ENCODE data around the gene GPC6.

GPC6 gene

DNA sequence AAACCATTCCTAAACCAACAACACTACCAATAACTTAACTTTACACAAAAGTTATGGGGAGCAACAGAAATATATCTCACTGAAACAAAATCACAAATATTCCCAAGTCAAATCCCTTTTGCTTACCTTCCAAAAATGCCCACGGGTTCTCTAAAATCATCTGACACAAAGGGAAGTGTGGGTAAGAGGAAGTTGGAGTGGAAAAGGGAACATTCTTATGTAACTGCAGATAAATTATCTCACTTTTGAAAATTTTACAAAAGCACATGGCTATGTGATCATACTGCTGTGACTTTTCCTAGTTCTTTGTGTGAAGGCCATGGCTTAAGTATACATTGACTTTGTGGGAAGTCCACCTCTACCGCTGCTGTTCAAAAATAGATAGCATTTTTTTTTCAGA, 350.5 kb downstream of the GPC6 start:
- Histone ChIP-seq H3K36me3 (replicated peaks) (no peaks in the 10 kb centered on the region), H3K4me3 (no peak overlapping the region), H3K27me3 (ENCODE audit: low read depth) (no peaks in the 10 kb centered on the region), H3K4me1 (peaks cover 3% of the 10 kb centered on the region; the same call in 1 of the 2 replicates), H3K9me3 (no peaks in the 10 kb centered on the region; the same call in 1 of the 2 replicates)
- in situ Hi-C loops (cut with MboI; ENCODE audit: low sequenced_read_pairs), result no loop called here
- no peak for DNase-seq (ENCODE audit: low spot score in 2 of 2)

GRCh38 chr13:93589788-93590187, 363.2 kb downstream of the GPC6 start:
- Histone ChIP-seq H3K4me1 (no peaks in the 10 kb centered on the region), H3K27me3 (ENCODE audit: low read depth) (no peaks in the 10 kb centered on the region), H3K36me3 (replicated peaks) (no peaks in the 10 kb centered on the region), H3K9me3 (no peaks in the 10 kb centered on the region), H3K4me3 (no peak overlapping the region)
- in situ Hi-C loops (cut with MboI; ENCODE audit: low sequenced_read_pairs), result no loop called here
- DNase-seq (ENCODE audit: low spot score in 2 of 2), result no peak

DNA sequence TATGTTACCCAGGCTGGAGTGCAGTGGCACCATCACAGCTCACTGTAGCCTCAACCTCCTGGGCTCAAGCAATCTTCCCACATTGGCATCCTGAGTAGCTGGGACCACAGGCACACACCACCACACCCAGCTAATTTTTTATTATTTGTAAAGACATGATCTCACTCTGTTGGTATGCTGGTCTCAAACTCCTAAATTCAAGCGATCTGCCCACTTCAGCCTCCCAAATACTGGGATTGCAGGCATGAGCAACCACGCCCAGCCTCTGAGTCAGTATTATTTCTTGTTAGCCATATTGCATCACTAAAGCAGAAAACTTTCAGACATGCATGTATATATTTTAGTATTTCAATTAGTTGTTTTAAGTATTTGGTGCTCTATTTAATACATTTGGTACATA, 376.4 kb downstream of the GPC6 start:
- H3K27me3 ChIP-seq (ENCODE audit: low read depth), result no peaks in the 10 kb centered on the region
- H3K4me3 ChIP-seq, result no peak overlapping the region
- H3K4me1 ChIP-seq, result no peaks in the 10 kb centered on the region; the same call in 1 of the 2 replicates
- in situ Hi-C loops (cut with MboI; ENCODE audit: low sequenced_read_pairs), result no loop called here
- no peaks in the 10 kb centered on the region for H3K9me3 ChIP-seq
- no peaks in the 10 kb centered on the region for H3K36me3 ChIP-seq (replicated peaks)
- DNase-seq (ENCODE audit: low spot score in 2 of 2), result no peak

GRCh38 chr13:93614776-93615175, 388.2 kb downstream of the GPC6 start:
- H3K9me3 ChIP-seq, result no peaks in the 10 kb centered on the region
- DNase-seq (ENCODE audit: low spot score in 2 of 2), result no peak
- no peaks in the 10 kb centered on the region for H3K27me3 ChIP-seq (ENCODE audit: low read depth)
- no peak overlapping the region for H3K4me3 ChIP-seq
- no peaks in the 10 kb centered on the region for H3K4me1 ChIP-seq
- in situ Hi-C loops (cut with MboI; ENCODE audit: low sequenced_read_pairs), result no loop called here
- no peaks in the 10 kb centered on the region for H3K36me3 ChIP-seq (replicated peaks)

- DNase-seq (ENCODE audit: low spot score in 2 of 2), result no peak
- H3K4me3 ChIP-seq, result no peak overlapping the region
- peaks cover 17% of the 10 kb centered on the region for H3K4me1 ChIP-seq
- in situ Hi-C loops (cut with MboI; ENCODE audit: low sequenced_read_pairs), result no loop called here
- no peaks in the 10 kb centered on the region for H3K27me3 ChIP-seq (ENCODE audit: low read depth)
- H3K9me3 ChIP-seq, result no peaks in the 10 kb centered on the region
- no peaks in the 10 kb centered on the region for H3K36me3 ChIP-seq (replicated peaks)
Measured at GRCh38 chr13:93620181-93620765, 393.7 kb downstream of the GPC6 start.

DNA sequence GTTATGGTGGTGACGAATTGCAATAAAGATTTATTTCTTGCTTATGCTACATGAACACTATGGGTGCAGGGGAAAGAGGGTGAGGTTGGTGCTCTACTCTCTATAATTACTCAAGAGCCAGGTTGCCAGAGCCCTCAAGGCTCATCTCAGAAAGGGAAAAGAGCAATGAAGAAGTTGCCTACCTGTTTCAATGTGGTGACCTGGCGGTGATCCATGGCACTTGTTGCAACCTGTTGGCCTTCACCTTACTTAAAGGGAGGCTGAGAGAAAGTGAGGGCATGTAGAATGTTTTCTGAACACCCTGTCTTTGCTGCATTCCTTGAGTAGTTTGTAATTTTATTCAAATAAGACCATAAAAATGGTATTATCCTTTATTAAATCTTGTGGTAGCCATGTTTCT, 394.4 kb downstream of the GPC6 start:
- Histone ChIP-seq H3K27me3 (ENCODE audit: low read depth) (no peaks in the 10 kb centered on the region), H3K9me3 (no peaks in the 10 kb centered on the region), H3K36me3 (replicated peaks) (no peaks in the 10 kb centered on the region), H3K4me1 (peaks cover 20% of the 10 kb centered on the region), H3K4me3 (no peak overlapping the region)
- in situ Hi-C loops (cut with MboI; ENCODE audit: low sequenced_read_pairs), result no loop called here
- DNase-seq (ENCODE audit: low spot score in 2 of 2), result no peak

- peaks cover 20% of the 10 kb centered on the region for H3K4me1 ChIP-seq
- in situ Hi-C loops (cut with MboI; ENCODE audit: low sequenced_read_pairs), result no loop called here
- no peaks in the 10 kb centered on the region for H3K36me3 ChIP-seq (replicated peaks)
Measured at GRCh38 chr13:93621966-93622365, 395.4 kb downstream of the GPC6 start.

GRCh38 chr13:93624311-93624777, 397.7 kb downstream of the GPC6 start:
- H3K4me3 ChIP-seq, result no peak overlapping the region
- in situ Hi-C loops (cut with MboI; ENCODE audit: low sequenced_read_pairs), result no loop called here
- H3K4me1 ChIP-seq, result peaks cover 25% of the 10 kb centered on the region
- H3K9me3 ChIP-seq, result no peaks in the 10 kb centered on the region
- H3K27me3 ChIP-seq (ENCODE audit: low read depth), result no peaks in the 10 kb centered on the region
- peak; percentile 21 to 91 for DNase-seq (ENCODE audit: low spot score in 2 of 2)
- no peaks in the 10 kb centered on the region for H3K36me3 ChIP-seq (replicated peaks)

More at GRCh38 chr13:93621966-93622365, 395.4 kb downstream of the GPC6 start:
- Histone ChIP-seq H3K4me3 (no peak overlapping the region), H3K27me3 (ENCODE audit: low read depth) (no peaks in the 10 kb centered on the region), H3K9me3 (no peaks in the 10 kb centered on the region)
- DNase-seq (ENCODE audit: low spot score in 2 of 2), result no peak

GRCh38 chr13:93625536-93625935, 398.9 kb downstream of the GPC6 start:
- peak; percentile 65 to 87 for DNase-seq (ENCODE audit: low spot score in 2 of 2)
- Histone ChIP-seq H3K4me3 (no peak overlapping the region), H3K27me3 (ENCODE audit: low read depth) (no peaks in the 10 kb centered on the region), H3K4me1 (peaks cover 25% of the 10 kb centered on the region), H3K36me3 (replicated peaks) (no peaks in the 10 kb centered on the region), H3K9me3 (no peaks in the 10 kb centered on the region)
- in situ Hi-C loops (cut with MboI; ENCODE audit: low sequenced_read_pairs), result no loop called here

DNA sequence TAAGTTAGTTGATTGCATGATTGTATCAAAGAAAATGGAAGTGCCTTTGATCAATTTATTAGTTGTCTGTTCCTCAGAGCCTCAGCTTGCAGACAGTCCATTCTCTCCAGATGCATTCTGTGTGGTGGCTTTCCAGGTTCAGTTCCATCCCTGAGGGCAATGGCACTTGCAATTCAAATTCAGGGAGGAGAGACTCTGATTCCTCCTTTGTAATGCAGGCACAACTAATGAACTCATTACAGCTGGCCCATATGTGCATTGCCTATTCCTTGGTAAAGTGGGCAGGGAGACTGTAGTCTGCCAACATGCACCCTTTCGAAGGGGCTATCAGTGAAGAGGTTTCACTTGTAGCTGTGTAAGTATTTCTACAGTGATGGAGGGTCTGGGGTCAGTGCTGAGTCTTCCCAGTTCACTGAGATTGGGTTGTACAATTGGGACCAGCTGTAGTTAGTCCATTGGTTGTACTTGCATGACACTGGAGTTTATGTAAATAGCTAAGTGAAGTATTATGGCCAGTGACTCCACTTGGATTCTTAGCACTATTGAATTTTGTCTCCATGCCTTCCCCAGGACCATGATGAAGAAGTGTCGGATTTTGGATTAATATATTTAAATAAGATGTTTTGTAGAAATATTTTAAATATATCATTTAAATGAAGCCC, 401.7 kb downstream of the GPC6 start:
- peak; percentile 71 to 74 for DNase-seq (ENCODE audit: low spot score in 2 of 2)
- in situ Hi-C loops (cut with MboI; ENCODE audit: low sequenced_read_pairs), result no loop called here
- Histone ChIP-seq H3K36me3 (replicated peaks) (no peaks in the 10 kb centered on the region), H3K9me3 (no peaks in the 10 kb centered on the region), H3K4me3 (no peak overlapping the region), H3K4me1 (peaks cover 25% of the 10 kb centered on the region), H3K27me3 (ENCODE audit: low read depth) (no peaks in the 10 kb centered on the region)

- in situ Hi-C loops (cut with MboI; ENCODE audit: low sequenced_read_pairs), result no loop called here
Measured at GRCh38 chr13:93635616-93636032, 409.0 kb downstream of the GPC6 start.

GRCh38 chr13:93637852-93638251, 411.2 kb downstream of the GPC6 start:
- H3K27me3 ChIP-seq (ENCODE audit: low read depth), result no peaks in the 10 kb centered on the region
- DNase-seq (ENCODE audit: low spot score in 2 of 2), result no peak
- no peaks in the 10 kb centered on the region for H3K36me3 ChIP-seq (replicated peaks)
- H3K4me1 ChIP-seq, result no peaks in the 10 kb centered on the region
- no peak overlapping the region for H3K4me3 ChIP-seq
- no peaks in the 10 kb centered on the region for H3K9me3 ChIP-seq
- in situ Hi-C loops (cut with MboI; ENCODE audit: low sequenced_read_pairs), result no loop called here

More at GRCh38 chr13:93635616-93636032, 409.0 kb downstream of the GPC6 start:
- H3K9me3 ChIP-seq, result no peaks in the 10 kb centered on the region
- no peaks in the 10 kb centered on the region for H3K4me1 ChIP-seq
- H3K4me3 ChIP-seq, result no peak overlapping the region
- no peak for DNase-seq (ENCODE audit: low spot score in 2 of 2)
- H3K27me3 ChIP-seq (ENCODE audit: low read depth), result no peaks in the 10 kb centered on the region
- H3K36me3 ChIP-seq (replicated peaks), result no peaks in the 10 kb centered on the region

- Histone ChIP-seq H3K36me3 (replicated peaks) (no peaks in the 10 kb centered on the region), H3K4me3 (no peak overlapping the region), H3K4me1 (no peaks in the 10 kb centered on the region), H3K27me3 (ENCODE audit: low read depth) (no peaks in the 10 kb centered on the region), H3K9me3 (no peaks in the 10 kb centered on the region)
- in situ Hi-C loops (cut with MboI; ENCODE audit: low sequenced_read_pairs), result no loop called here
- no peak for DNase-seq (ENCODE audit: low spot score in 2 of 2)
Measured at GRCh38 chr13:93640452-93640851, 413.8 kb downstream of the GPC6 start.

DNA sequence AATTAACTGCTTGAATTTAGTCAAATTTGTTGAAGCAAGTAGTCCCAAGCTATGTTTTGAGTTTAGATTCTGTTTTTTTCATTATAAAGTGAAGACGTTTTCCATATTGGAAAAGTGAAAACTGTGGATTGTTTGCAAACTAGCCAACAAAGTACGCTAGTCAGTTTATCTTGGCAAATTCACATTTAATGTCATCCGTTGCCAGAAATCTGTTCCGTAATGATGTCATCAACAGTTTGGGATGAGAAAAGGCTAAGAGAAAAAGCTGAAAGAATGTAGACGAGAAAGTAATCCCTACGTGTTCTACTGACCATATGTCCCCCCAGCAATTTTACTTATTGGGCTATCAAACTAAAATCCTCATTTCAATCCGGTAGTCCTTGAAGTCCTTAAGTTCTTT, 419.6 kb downstream of the GPC6 start:
- Histone ChIP-seq H3K9me3 (no peaks in the 10 kb centered on the region), H3K36me3 (replicated peaks) (no peaks in the 10 kb centered on the region), H3K4me1 (no peaks in the 10 kb centered on the region), H3K4me3 (no peak overlapping the region), H3K27me3 (ENCODE audit: low read depth) (no peaks in the 10 kb centered on the region)
- in situ Hi-C loops (cut with MboI; ENCODE audit: low sequenced_read_pairs), result no loop called here
- DNase-seq (ENCODE audit: low spot score in 2 of 2), result no peak

All from HAP-1 (cell line).